22Rv1 (cell line): ENCODE measurements around the gene GPR156.

Source experiments
- CTCF ChIP-seq: fragments of 450-650 bp; IDR thresholded peaks from 2 replicates; pipeline ENCODE4 v1.5.1; 2017; ENCODE audit warnings: mild to moderate bottlenecking
- ZFX ChIP-seq: fragments of 450-650 bp; IDR thresholded peaks from 2 replicates; pipeline ENCODE4 v1.6.1; 2017; ENCODE audit warnings: antibody characterized with exemption, borderline replicate concordance

GRCh38 chr3:120302361-120302760 lies 17.3 kb upstream of the GPR156 start:
- TF ChIP-seq CTCF (no peak), ZFX (no peak)
